B cell (primary cell): ENCODE results near the gene PHF19. TPM values are rescaled to one million over a fixed set of nuclear protein-coding genes. Genes with fewer than 3 reads are reported as not detected.

Experiments
- ATAC-seq: fragments of 200-7000 bp; cut with Tn5 transposase; one replicate; pipeline ENCODE4 v1.10.0; 2021; ENCODE audit warnings: low read depth, mild to moderate bottlenecking, moderate number of reproducible peaks, moderate library complexity
- CTCF ChIA-PET: fragments of 350-600 bp; sonication (Branson Sonifier 250); formaldehyde crosslinking; loops from one replicate; lab custom pipeline; 2021; ENCODE audit warnings: antibody characterized with exemption, inconsistent platforms; lab: Charles Lee
- POLR2A ChIA-PET: fragments of 350-600 bp; sonication (Branson Sonifier 250); formaldehyde crosslinking; loops from one replicate; lab custom pipeline; 2021; ENCODE audit warnings: antibody characterized with exemption; lab: Charles Lee
- DNase-seq: peaks from one replicate; pipeline ENCODE4 v3.0.0; 2013
- H2AFZ ChIP-seq: 2 replicates; pipeline ENCODE4 v1.6.1; 2012; ENCODE audit warnings: mild to moderate bottlenecking, low read depth, low read length; ENCODE audit not compliant: insufficient read depth, poor library complexity, severe bottlenecking
- H3K27ac ChIP-seq, 2 donors: 1 replicate in 1 of 2; 2 replicates in 1 of 2; pipeline ENCODE4 v1.5.1; 2012 to 2013; ENCODE audit warnings: low read length in 2 of 2, mild to moderate bottlenecking in 2 of 2, moderate library complexity in 1 of 2
- H3K27me3 ChIP-seq, 4 experiments: fragments of 200-600 bp in 1 of 4; sonication (generic) in 1 of 4; replicated peaks in 1 of 4; 1 replicate in 2 of 4; 2 replicates in 2 of 4; pipeline versions ENCODE4 v1.6.1 to v1.7.0; 2013 to 2016; ENCODE audit warnings: low read length in 3 of 4, mild to moderate bottlenecking in 2 of 4, mixed read lengths in 1 of 4, moderate library complexity in 1 of 4; ENCODE audit not compliant: insufficient read depth in 4 of 4, control insufficient read depth in 3 of 4; ENCODE audit errors: control extremely low read depth in 1 of 4
- H3K36me3 ChIP-seq, 2 experiments: replicated peaks in 1 of 2; 1 replicate in 1 of 2; 2 replicates in 1 of 2; pipeline versions ENCODE4 v1.6.1 to v1.7.1; 2013; ENCODE audit warnings: low read length in 1 of 2; ENCODE audit not compliant: insufficient read depth in 2 of 2, control insufficient read depth in 1 of 2; ENCODE audit errors: control extremely low read depth in 1 of 2, extremely low read depth in 1 of 2
- H3K4me1 ChIP-seq, 2 donors: fragments of 200-600 bp in 1 of 2; sonication (generic) in 1 of 2; 1 replicate in 1 of 2; 2 replicates in 1 of 2; pipeline versions ENCODE4 v1.5.1 to v1.6.1; 2013 to 2017; ENCODE audit warnings: low read length in 2 of 2; ENCODE audit not compliant: control insufficient read depth in 2 of 2, insufficient read depth in 2 of 2
- H3K4me2 ChIP-seq: replicated peaks from 2 replicates; pipeline ENCODE3; 2012; ENCODE audit warnings: mild to moderate bottlenecking, low read depth, low read length; ENCODE audit not compliant: poor library complexity, severe bottlenecking
- H3K4me3 ChIP-seq, 5 experiments: fragments of 200-600 bp in 1 of 5; sonication (generic) in 1 of 5; 1 replicate in 3 of 5; 2 replicates in 2 of 5; pipeline versions ENCODE4 v1.5.1 to v1.7.0; 2011 to 2016; ENCODE audit warnings: low read length in 4 of 5, mild to moderate bottlenecking in 4 of 5, low read depth in 2 of 5, control low read depth in 1 of 5, moderate library complexity in 1 of 5; ENCODE audit not compliant: insufficient read depth in 1 of 5; ENCODE audit errors: control extremely low read depth in 1 of 5, extremely low read depth in 1 of 5
- H3K79me2 ChIP-seq: fragments of 200-600 bp; sonication (generic); one replicate; pipeline ENCODE4 v1.6.0; 2016; ENCODE audit warnings: low read length; ENCODE audit not compliant: control insufficient read depth, insufficient read depth
- H3K9ac ChIP-seq: fragments of 200-600 bp; sonication (generic); 2 replicates; pipeline ENCODE4 v1.6.1; 2017; ENCODE audit warnings: mild to moderate bottlenecking, low read length, moderate library complexity
- H3K9me3 ChIP-seq, 3 donors: one replicate each; pipeline versions ENCODE4 v1.6.1 to v1.7.1; 2013; ENCODE audit warnings: low read length in 2 of 3; ENCODE audit not compliant: control insufficient read depth in 2 of 3, insufficient read depth in 1 of 3; ENCODE audit errors: control extremely low read depth in 1 of 3
- H4K20me1 ChIP-seq: 2 replicates; pipeline ENCODE4 v1.6.0; 2012; ENCODE audit warnings: mild to moderate bottlenecking, low read length; ENCODE audit not compliant: insufficient read depth, control insufficient read depth, poor library complexity, severe bottlenecking
- H3K27ac Mint-ChIP-seq: one replicate; pipeline ENCODE4 v1.8.0; 2021; ENCODE audit warnings: mixed read lengths
- H3K27me3 Mint-ChIP-seq: one replicate; pipeline ENCODE4 v1.8.0; 2021; ENCODE audit warnings: mixed read lengths
- H3K4me1 Mint-ChIP-seq: one replicate; pipeline ENCODE4 v1.8.0; 2021; ENCODE audit warnings: mixed read lengths
- H3K4me3 Mint-ChIP-seq: one replicate; pipeline ENCODE4 v1.8.0; 2021; ENCODE audit warnings: mixed read lengths
- H3K9me3 Mint-ChIP-seq: one replicate; pipeline ENCODE4 v1.8.0; 2022; ENCODE audit warnings: mixed read lengths; ENCODE audit not compliant: insufficient read depth
- EZH2 ChIP-seq: IDR thresholded peaks from 2 replicates; pipeline ENCODE4 v1.6.1; 2012; ENCODE audit warnings: borderline replicate concordance, low read depth, mild to moderate bottlenecking, moderate library complexity, low read length; ENCODE audit not compliant: insufficient read depth, poor library complexity, severe bottlenecking
- WGBS: methylation state at CpG from one replicate; pipeline ENCODE4 v1.1.5; 2013; ENCODE audit warnings: missing lambda C conversion rate; ENCODE audit not compliant: insufficient coverage; 5-methylcytosine and 5-hydroxymethylcytosine counted together
- intact Hi-C: fragments of 100-400 bp; cut with micrococcal nuclease; formaldehyde crosslinking; loops from one replicate; pipeline ENCODE4 v1.10.0; 2022
- polyA plus RNA-seq: library from polyadenylated mRNA; depleted of rRNA; stranded (reverse); fragments of >200 nt; gene quantifications from 2 replicates; pipeline ENCODE4 v1.2.3, GENCODE V29; 2012
- total RNA-seq, 2 donors: library from RNA; stranded (reverse); fragments of 120-200 nt in 1 of 2; gene quantifications; 1 replicate in 1 of 2; 2 replicates in 1 of 2; pipeline versions ENCODE4 v1.2.3 to v1.2.4, GENCODE V29; 2013 to 2022
- TF ChIP-seq, protein P1 (sequence below): fragments of 200-600 bp; IDR thresholded peaks from one replicate; pipeline ENCODE4 v1.8.0; 2022; ENCODE audit warnings: antibody characterized with exemption, mild to moderate bottlenecking

PHF19 gene
- total and polyA plus RNA-seq, 2 donors (not counting 1 experiment from before 2014, with no cell fraction given): 17.0 to 20.9 TPM

DNA sequence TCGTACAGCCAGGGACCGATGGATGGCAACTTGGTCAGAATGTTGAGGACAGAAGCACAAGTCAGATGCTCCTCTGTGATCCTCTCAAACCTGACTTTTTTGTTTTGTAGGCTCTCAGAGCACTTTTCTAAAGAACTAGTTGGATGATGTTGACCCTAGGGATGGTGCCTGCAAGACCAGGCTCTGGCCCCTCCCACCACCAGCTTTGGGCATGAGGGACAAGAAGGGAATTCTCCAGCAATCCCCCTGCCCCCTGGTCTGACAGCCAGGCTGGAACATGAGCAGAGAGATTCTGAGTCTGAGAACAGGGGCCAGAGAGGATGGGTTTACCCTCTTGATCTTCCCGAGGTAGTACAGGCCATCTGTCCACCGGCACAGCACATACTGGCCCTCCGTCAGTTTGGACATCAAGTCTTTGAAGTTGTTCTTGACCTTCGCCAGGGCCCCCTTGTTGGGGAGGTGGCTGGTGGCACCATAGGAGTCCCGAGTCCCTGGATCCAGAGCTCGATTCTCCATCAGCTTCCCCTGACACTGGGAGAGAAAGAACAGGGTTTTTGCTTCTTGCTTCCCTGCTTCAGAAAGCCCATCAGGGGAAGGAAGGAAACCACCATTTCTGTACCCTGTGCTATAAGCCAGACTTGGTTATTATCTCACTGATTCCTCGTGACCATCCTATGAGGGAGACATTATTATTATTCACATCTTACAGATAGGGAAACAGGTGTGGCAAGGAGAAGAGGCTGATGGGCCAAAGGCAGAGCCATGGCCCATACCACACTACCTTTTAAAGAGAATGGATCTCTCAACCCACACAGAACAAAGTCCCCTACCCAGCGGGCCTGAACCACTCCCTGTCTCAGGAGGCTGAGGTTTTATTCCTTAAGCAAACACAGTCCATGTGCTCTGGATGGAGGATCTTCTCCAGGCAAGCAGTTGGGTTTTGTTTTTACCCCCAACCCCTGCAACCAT lies 2.5 kb downstream of the PHF19 start:
- Histone ChIP-seq H3K4me3 (no peak overlapping the region), H3K9ac (no peak overlapping the region), H3K27me3 (peaks cover 0 to 3% (median 0%) of the 10 kb centered on the region in 4 experiments), H2AFZ (no peak overlapping the region), H3K4me1 (peaks cover 23 to 38% of the 10 kb centered on the region in 2 donors), H4K20me1 (no peaks in the 10 kb centered on the region), H3K79me2 (no peaks in the 10 kb centered on the region), H3K9me3 (no peaks in the 10 kb centered on the region), H3K27ac (peak overlapping the region in 1 of 2 donors; percentile 69), H3K36me3 (peaks cover 0 to 3% of the 10 kb centered on the region in 2 experiments), H3K4me2 (no peak overlapping the region)
- WGBS: 97% methylated on average over 5 of the region's 10 CpGs
- Mint-ChIP-seq H3K27me3 (peaks cover 2% of the 10 kb centered on the region), H3K4me3 (no peak overlapping the region), H3K9me3 (no peaks in the 10 kb centered on the region), H3K27ac (peak overlapping the region; percentile 59), H3K4me1 (peaks cover 33% of the 10 kb centered on the region)
- ATAC-seq: no peak
- TF ChIP-seq, protein P1, sequence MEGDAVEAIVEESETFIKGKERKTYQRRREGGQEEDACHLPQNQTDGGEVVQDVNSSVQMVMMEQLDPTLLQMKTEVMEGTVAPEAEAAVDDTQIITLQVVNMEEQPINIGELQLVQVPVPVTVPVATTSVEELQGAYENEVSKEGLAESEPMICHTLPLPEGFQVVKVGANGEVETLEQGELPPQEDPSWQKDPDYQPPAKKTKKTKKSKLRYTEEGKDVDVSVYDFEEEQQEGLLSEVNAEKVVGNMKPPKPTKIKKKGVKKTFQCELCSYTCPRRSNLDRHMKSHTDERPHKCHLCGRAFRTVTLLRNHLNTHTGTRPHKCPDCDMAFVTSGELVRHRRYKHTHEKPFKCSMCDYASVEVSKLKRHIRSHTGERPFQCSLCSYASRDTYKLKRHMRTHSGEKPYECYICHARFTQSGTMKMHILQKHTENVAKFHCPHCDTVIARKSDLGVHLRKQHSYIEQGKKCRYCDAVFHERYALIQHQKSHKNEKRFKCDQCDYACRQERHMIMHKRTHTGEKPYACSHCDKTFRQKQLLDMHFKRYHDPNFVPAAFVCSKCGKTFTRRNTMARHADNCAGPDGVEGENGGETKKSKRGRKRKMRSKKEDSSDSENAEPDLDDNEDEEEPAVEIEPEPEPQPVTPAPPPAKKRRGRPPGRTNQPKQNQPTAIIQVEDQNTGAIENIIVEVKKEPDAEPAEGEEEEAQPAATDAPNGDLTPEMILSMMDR: no peak
- no peak for TF ChIP-seq EZH2
- ChIA-PET POLR2A (interaction anchor here (0.8 kb wide), 1 partner anchor 30 kb away, joined by 3 read pairs; no protein-coding TSS in a partner anchor), CTCF (interaction anchor here (1.3 to 8.8 kb wide), 2 partner anchors 55 to 62 kb away, joined by 4 to 81 read pairs; no protein-coding TSS in a partner anchor)
- no peak for DNase-seq
- intact Hi-C loops: no loop called here
